ENCODE results near the gene SMAGP.
"Not testable (repeated sequence)": the region's sequence is repeated elsewhere in the genome, so short reads cannot be mapped to it uniquely, and the experiment has no call there.

SMAGP gene

DNA sequence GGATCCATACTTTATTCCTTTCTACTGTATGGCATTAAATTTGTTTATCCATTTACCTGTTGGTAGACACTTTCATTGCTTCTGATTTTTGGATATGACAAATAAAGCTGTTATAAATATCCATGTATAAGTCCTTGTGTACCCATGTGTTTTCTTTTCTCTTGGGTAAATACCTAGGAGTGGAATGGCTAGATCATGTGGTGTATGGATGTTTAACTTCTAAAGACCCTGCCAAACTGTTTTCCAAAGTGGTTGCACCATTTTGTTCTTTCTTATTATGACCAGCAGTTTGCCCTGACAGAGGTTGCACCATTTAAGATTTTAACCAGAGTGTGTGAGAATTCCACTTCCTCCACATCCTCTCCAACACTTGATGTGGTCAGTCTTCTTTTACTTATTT, 37.6 kb downstream of the SMAGP start:
- Histone ChIP-seq H3K4me3 (no peak overlapping the region), H3K27ac (no peak overlapping the region)

DNA sequence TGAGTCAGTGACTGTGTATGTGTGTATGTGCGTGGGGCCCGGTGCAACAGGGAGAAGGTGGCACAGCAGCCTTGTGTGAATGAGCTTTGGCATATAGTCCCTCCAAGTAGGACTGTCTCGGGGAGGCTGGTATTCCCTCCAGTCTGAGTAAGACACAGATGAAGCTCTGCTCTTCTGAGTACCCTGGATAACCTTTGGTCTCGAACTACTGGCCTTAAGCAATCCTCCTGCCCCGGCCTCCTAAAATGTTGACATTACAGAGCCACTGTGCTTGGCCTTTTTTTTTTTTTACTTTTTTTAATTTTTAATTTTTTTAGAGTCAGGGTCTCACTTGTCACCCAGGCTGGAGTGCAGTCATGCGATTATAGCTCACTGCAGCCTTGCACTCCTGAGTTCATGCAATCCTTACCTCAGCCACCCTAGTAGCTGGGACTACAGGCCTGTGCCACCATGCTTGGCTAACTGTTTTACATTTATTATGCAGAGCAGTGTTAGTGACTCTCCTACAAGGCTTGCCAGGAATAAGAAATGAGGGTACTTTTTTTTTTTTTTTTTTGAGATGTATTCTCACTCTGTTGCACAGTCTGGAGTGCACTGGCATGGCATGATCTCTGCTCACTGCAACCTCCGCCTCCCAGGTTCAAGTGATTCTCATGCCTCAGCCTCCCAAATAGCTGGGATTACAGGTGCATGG, 41.0 kb downstream of the SMAGP start:
- H3K27ac ChIP-seq, result no peak overlapping the region
- H3K4me3 ChIP-seq, result no peak overlapping the region

DNA sequence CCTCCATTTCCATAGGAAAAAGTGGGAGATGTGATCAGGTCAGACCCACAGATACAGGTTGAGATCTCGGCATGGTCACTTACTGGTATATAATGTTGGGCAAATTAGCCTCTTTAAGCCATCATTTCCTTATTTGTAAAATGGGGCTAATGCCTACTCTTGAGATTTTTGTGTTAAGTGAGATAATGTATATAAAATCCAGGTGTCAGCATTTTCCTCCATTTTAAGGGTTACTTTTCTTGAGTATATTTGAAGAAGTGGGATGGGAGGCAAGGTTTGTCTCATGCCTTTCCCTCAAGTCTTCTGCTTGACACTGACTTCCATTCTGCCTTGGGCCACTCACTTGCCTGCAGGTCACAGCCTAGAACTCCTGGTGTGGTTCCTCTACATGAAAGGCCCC, 42.3 kb downstream of the SMAGP start:
- Histone ChIP-seq H3K27ac (no peak overlapping the region), H3K4me3 (no peak overlapping the region)

DNA sequence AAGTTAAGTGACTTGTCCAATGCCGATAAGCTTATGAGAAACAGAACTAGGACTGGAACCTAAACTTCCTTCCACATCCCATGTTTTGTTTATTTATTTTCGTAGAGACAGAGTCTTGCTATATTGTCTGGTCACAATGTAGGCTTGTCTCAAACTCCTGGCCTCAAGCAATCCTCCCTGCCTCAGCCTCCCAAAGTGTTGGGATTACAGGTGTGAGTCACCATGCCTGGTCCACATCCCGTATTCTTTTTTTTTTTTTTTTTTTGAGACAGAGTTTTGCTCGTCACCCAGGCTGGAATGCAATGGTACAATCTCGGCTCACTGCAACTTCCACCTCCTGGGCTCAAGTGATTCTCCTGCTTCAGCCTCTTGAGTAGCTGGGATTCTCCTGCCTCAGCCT, 43.1 kb downstream of the SMAGP start:
- not testable (repeated sequence) for H3K4me3 ChIP-seq, H3K27ac ChIP-seq

DNA sequence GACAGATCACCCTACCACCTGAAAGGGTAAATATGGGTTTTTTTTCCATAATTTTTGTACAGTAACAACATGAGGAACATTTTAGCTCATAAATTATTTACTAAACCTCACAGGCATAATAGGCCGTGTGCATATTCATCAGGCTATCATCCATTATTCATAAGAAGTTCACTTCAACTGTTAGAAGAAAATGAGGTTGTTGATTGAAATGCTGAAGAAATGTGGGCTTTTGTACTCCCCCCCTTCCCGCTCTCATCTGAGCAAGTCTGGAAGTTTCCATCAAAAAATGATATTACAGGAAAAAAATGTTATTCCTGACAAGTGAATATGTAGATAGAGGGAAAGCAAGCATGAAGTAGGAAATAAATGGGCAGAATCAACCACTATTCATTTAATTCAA, 44.4 kb downstream of the SMAGP start:
- H3K4me3 ChIP-seq, result no peak overlapping the region
- H3K27ac ChIP-seq, result no peak overlapping the region

DNA sequence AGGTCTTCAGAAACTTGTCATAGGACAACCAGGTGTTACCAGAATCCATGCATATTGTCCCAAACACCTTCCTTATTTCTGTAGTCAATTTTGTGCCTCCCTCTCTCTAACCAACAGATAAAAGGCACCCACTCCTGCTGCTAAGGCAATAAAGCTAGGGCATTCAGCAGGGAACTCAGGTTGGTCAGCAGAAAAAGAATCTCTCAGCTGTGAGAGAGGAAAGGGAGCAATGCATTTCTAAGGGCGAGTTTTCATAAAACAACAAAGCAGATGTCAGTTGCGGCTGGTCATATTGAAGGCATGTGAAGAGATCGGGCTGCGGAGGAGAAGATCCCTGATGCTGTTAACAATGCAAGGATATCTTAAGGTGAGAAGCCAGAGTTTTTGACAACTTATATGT, 45.0 kb downstream of the SMAGP start:
- Histone ChIP-seq H3K4me3 (no peak overlapping the region), H3K27ac (no peak overlapping the region)

DNA sequence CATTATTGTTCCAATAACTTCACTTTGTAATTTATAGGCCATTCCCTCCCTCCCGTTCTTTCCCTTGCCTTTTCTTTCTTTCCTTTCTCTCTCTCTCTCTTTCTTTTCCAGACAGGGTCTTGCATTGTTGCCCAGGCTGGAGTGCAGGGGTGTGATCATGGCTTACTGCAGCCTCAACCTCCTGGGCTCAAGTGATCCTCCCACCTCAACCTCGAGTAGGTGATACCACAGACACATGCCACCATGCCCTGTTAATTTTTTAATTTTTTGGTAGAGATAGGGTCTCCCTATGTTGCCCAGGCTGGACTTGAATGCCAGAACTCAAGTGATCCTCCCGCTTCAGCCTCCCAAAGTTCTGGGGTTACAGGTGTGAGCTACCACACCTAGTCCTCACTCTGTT, 45.6 kb downstream of the SMAGP start:
- H3K4me3 ChIP-seq, result no peak overlapping the region
- no peak overlapping the region for H3K27ac ChIP-seq

DNA sequence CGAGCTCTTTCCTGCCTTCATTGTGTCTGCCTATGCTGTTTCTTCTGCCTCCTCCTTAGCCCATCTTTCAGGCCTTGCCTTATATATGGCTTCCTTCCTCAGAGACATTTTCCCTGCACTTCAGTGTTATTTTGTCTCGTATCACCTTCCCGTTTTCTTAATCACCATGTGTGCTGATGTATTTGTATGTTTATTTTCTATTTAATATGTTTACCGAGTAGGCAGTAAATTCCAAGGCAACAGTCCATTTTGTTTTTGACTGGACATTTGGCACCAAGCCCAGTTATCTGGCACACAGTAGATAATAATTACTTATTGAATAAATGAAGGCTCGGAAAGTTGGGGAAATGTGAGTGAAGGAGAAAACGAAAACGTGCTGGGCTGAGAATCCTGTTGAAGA, 47.8 kb downstream of the SMAGP start:
- H3K27ac ChIP-seq, result no peak overlapping the region
- no peak overlapping the region for H3K4me3 ChIP-seq

DNA sequence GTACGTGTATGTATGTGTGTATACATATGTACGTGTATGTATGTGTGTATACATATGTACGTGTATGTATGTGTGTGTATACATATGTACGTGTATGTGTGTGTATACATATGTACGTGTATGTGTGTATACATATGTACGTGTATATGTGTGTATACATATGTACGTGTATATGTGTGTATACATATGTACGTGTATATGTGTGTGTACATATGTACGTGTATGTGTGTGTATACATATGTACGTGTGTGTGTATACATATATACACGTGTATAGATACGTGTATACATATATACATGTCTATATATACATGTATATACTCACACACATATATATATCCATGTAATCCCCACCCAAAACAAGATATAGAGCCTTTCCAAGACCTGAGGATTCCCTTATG, 50.4 kb downstream of the SMAGP start:
- not testable (repeated sequence) for H3K27ac ChIP-seq

DNA sequence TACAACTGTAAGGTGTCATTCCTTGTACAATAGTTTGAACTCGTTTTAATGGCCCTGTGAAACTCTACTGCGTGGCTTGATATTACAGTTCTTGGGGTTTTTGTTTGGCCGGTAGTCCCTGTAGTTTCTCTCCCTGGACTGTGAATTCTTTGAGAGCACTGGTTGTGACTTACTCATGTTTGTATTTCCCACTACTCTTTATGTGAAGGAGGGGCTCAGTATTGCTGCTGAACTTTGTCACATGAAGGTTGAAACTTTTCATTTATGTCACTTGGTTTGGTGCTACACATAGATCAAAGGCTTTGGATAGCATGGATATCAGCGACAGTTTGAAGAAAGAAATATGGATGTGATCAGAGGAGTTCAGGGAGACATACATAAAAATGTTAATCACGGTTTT, 50.9 kb downstream of the SMAGP start:
- H3K27ac ChIP-seq, result peak overlapping the region in 9 of 21 experiments; percentile 93 to 99 (median 98)

More for the DNA sequence above, 50.4 kb downstream of the SMAGP start:
- H3K4me3 ChIP-seq, result not testable (repeated sequence)

DNA sequence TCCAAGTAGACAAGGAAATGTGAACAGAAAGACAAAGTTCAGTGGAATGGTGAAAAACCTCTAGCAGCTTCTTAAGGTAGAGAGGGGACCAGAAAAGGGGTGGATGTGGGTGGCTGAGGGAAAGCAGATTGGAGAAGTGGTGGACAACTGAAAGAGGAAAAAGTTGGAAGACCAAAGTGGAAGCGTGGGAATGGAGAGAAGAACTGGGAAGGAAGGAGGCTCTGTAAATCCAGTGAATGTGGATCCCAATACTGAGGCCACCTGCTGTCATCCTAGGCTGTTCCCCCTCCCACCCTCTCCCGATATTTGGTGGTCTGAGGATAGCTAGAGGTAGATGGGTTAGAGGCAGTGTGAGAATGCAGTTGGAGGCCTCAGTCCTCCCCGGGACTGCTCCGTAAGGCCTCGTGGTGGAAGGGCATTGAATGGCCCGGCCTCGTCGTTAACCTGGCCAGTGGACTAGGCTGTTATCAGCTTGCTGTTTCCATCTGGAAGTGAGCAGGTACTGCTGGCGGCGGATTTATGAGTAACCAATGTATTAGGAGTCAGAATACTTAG, 51.5 kb downstream of the SMAGP start:
- Histone ChIP-seq H3K4me3 (peak overlapping the region; percentile 63 to 98 (median 81)), H3K27ac (peak overlapping the region in 20 of 21 experiments; percentile 90 to 99 (median 96))

More for the DNA sequence above, 50.9 kb downstream of the SMAGP start:
- no peak overlapping the region for H3K4me3 ChIP-seq

DNA sequence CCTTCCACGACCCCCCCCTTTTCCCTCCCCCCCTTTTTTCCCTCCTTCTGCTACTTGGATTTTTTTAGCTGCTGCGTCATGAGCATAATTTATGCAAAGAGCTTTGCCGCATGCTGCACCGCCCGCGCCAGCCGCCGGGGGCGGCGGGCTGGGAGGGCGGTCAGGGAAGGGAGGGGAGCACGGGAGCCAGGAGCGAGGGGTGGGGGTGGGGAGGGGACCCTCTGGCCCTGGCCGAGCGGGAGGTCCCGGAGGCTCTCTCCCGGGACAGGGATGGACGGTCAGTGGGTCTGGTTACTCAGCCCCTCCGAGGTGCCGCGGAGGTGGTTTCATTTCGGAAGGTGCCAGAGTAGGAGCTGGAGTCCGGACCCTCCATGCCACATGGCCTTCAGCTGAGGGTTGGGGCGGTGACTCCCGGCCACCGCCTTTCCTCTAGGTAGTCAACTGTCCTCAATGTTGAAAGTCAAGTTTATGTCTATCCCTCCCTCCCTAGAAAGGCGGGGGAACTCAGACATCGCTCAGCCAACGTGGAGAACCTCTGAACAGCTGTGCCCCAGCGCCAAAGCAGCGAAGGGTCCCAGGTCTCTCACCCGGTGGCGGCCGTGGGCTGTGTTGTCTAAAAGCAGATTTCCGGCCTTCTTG, 52.1 kb downstream of the SMAGP start, which contains the start of gene POU6F1:
Gene POU6F1 (minus strand): TSS at position 95 of the 639 bp plus-strand sequence. CDS start 11,226 bp downstream, outside the sequence.
- H3K27ac ChIP-seq, result peak within 1 kb of the TSS; percentile 88 to 99 (median 96)

DNA sequence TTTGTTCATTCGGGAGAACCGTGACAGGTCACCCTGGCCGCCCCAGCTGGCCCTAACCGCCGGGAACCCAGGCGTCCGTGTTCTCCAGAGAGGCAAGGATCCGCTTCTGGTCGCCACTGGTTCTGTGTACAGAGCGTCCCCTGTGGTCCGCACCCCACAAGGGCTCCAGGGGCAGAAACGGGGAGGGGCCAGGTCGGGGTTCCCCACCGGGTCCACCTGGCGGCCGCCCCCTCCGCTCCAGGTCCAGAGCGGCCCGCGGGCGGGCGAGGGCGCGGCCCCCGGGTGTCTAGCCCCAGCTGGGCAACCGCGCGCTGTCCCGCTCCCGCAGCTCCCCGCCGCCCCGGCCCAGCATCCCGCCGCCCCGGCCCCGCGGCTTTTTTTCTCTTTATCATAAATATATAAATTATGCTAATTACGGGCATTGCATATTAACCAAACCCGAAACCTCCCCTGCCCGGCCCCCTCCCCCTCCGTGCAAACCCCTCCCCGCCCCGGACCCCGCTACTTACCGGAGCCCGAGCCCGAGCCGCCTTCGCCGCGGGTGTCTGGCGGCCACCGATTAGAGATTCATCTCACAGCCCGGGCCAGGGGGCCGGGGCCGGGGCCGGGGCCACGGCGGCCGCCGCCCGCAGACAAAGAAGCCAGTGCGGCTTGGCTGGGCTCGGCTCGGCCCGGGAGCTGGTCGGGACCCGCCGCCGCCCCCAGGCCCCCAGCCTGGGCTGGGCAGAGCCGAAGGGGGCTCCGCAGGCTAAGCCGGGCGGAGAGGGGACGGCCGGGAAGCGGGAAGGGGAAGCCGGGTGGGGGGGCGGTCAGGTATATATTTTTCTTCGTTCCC, 52.9 kb downstream of the SMAGP start:
- Histone ChIP-seq H3K4me3 (peak overlapping the region; percentile 63 to 98 (median 81)), H3K27ac (peak overlapping the region; percentile 88 to 99 (median 96))

More for the DNA sequence above, 52.1 kb downstream of the SMAGP start, which contains the start of gene POU6F1:
- H3K4me3 ChIP-seq, result peak within 1 kb of the TSS; percentile 63 to 98 (median 81)

DNA sequence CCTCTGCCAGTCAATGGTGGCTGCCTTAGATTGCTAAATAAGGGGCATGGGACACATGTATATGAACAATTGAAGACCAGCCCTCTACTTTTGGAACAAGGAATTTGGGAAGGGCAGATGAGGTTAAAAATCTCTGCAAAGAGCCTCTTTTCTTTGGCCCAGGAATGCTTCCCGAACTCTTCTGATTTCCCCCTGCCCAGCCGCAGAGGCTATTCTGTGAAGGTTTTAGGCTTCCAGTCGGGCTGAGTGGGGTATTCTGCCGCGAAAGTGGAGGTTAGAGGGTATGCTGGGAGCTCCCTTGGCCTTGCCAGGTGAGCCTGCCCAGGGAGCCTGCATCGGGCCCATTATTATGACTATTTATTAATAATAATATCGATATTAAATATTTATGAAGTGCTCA, 53.6 kb downstream of the SMAGP start:
- peak overlapping the region in 19 of 21 experiments; percentile 90 to 99 (median 96) for H3K27ac ChIP-seq
- peak overlapping the region; percentile 63 to 98 (median 81) for H3K4me3 ChIP-seq

DNA sequence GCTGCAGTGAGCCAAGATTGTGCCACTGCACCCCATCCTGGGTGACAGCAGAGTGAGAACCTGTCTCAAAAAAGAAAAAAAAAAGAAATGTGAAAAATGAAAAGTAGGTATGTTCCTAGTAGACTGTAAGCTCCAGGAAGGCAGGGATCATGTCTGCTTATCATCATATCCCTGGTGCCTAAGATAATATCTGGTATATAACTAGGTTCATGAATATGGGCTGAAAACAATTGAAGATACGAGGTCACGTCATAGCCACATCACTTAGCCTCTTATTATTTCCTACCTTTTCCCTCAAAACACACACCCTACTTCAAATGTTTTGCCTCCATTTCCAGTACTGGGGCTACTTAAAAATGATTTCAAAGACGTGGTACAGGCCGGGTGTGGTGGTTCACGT, 55.3 kb downstream of the SMAGP start:
- Histone ChIP-seq H3K4me3 (no peak overlapping the region), H3K27ac (no peak overlapping the region)

DNA sequence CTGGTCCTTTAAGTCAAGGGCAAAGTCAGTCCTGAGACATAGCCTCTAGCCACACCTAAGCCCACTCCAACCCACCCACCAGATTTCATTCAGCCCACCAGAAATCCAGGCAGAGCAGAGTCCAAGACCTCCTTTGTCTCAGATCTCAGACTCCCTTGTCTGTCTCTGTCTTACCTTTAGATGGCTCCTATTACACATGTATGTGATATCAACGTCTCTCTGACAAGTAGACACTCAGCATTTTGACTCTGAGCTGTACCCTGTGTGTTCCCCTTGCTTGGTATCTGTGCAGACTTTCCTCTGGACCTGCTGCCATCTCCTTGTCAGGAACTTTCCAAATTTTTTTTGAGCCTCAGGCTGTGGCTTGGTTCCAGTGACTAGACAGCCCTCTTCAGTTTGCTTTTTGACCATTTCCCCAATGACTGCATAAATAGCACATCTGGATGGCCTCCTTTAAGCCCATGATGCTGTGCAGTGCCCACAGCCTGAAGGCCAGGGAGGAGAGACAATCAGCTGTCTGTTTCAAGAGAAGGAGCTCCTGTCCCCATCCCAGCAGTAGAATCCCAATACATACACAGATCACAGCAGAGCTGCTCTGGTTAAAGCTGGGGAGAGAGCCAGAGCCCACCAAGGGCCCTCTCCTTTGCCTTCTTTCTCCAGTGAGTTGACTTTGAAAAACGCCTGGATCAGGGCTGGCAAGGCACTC, 59.4 kb downstream of the SMAGP start:
- Histone ChIP-seq H3K27ac (no peak overlapping the region), H3K4me3 (no peak overlapping the region)

DNA sequence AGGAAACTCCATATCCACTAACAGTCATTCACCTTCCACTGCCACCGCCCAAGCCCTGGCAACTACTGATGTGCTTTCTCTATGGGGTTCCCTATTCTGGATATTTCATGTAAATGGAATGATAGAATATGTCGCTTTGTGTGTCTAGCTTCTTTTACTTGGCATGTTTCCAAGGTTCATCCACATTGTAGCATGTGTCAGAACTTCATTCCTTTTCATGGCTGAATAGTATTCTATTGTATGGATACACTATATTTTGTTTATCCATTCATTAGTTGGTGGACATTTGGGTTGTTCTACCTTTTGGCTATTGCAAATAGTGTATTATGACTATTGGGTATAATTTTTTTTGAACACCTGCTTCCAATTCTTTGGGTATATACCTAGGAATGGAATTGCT, 61.0 kb downstream of the SMAGP start:
- no peak overlapping the region for H3K4me3 ChIP-seq

DNA sequence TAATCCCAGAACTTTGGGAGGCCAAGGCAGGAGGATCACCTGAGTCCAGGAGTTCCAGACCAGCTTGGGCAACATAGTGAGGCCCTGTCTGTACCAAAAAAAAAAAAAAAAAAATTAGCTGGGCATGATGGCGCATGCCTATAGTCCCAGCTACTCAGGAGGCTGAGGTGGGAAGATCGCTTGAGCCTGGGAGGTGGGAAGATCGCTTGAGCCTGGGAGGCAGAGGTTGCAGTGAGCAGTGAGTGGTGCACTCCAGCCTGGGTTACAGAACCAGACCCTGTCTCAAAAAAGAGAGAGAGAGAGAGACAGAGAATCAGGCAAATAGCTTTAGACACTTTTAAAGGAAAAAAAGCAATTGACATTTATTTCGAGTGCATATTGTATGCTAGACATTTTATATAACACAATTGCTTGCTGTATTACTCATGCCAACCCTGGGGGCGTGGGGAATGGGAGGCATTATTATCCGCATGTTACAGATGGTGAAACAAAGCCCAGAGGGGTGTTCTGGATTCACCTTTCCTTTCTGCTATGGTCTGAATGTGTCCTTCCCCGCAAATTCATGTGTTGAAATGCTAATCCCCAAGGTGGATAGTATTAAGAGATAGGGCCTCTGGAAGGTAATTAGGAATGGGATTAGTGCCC, 62.1 kb downstream of the SMAGP start:
- Histone ChIP-seq H3K4me3 (no peak overlapping the region), H3K27ac (no peak overlapping the region)

More for the DNA sequence above, 61.0 kb downstream of the SMAGP start:
- no peak overlapping the region for H3K27ac ChIP-seq

DNA sequence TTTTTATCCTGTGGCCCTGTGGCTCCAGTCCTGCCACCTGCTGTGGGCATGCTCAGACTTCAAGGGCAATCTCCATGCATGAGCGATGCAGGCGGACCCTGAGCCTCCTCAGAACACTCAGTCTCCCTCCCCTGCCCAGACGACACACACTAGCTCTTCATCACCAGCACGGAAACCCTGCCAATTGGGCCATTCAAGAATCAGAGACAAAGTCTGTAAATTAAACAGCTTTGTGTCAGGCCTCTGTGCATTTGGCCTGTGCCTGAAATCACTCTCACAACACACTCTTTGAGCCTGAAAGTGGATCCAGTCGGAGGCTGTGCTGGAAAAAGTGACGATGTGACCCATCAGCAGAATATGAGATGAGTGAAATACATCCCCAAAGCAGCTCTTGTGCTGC, 64.9 kb downstream of the SMAGP start:
- no peak overlapping the region for H3K27ac ChIP-seq
- H3K4me3 ChIP-seq, result no peak overlapping the region
